HCT116 (cell line): ENCODE results near the gene CYSRT1. TPM values are rescaled to one million over a fixed set of nuclear protein-coding genes. Genes with fewer than 3 reads are reported as not detected.

Source experiments
- ATAC-seq: fragments of 200-7000 bp; cut with Tn5 transposase; 2 replicates; pipeline ENCODE4 v1.9.1; 2020; ENCODE audit warnings: mild to moderate bottlenecking, moderate library complexity
- BruUV-seq: library from RNA; stranded (reverse); fragments of 400-500 nt; replicated peaks from 2 replicates; lab custom pipeline; 2021; lab: Mats Ljungman, UMichigan
- CTCF ChIA-PET: fragments of 300-600 bp; sonication (Branson Sonifier 250); formaldehyde crosslinking; loops from one replicate; lab custom pipeline; 2021; ENCODE audit warnings: antibody characterized with exemption; lab: Charles Lee
- POLR2A ChIA-PET: fragments of 300-600, 350-600 bp; sonication (Branson Sonifier 250); formaldehyde crosslinking; loops from one replicate; lab custom pipeline; 2021; ENCODE audit warnings: antibody characterized with exemption; lab: Charles Lee
- RAD21 ChIA-PET, 2 experiments: fragments of 300-600 bp; sonication (Branson Sonifier 250); formaldehyde crosslinking; loops; one replicate each; lab custom pipeline; 2023; ENCODE audit warnings: low total read pairs in 2 of 2; ENCODE audit not compliant: uncharacterized antibody in 2 of 2, unreplicated experiment in 2 of 2, low non-redundant PET in 1 of 2; lab: Charles Lee
- DNase-seq: peaks from one replicate; pipeline ENCODE4 v3.0.0-alpha.2; 2010; ENCODE audit warnings: low read depth, low spot score
- H2AFZ ChIP-seq: fragments of 200-600 bp; shearing (Covaris generic), sonication (generic); 2 replicates; pipeline ENCODE4 v1.6.1; 2017; ENCODE audit warnings: low read depth, mixed run types, mixed read lengths, antibody characterized with exemption, low read length; ENCODE audit not compliant: poor library complexity, severe bottlenecking
- H3K27ac ChIP-seq: 2 replicates; pipeline ENCODE4 v1.5.1; 2012; ENCODE audit warnings: low read depth, low read length
- H3K27me3 ChIP-seq: fragments of 200-600 bp; sonication (generic); 2 replicates; pipeline ENCODE4 v1.6.1; 2016; ENCODE audit warnings: mixed run types, low read length, mixed read lengths; ENCODE audit not compliant: insufficient read depth
- H3K36me3 ChIP-seq, 2 experiments: fragments of 200-500 bp in 1 of 2; fragments of 200-600 bp in 1 of 2; sonication (Bioruptor generic) in 1 of 2; sonication (generic) in 1 of 2; 2 replicates each; pipeline versions ENCODE4 v1.5.1 to v1.6.1; 2014 to 2016; ENCODE audit warnings: low read length in 2 of 2, inconsistent platforms in 1 of 2, mixed read lengths in 1 of 2, mixed run types in 1 of 2; ENCODE audit not compliant: insufficient read depth in 2 of 2, control insufficient read depth in 1 of 2
- H3K4me1 ChIP-seq, 2 experiments: fragments of 200-600 bp in 1 of 2; sonication (generic) in 1 of 2; 2 replicates each; pipeline versions ENCODE4 v1.5.1 to v1.6.1; 2012 to 2017; ENCODE audit warnings: low read length in 2 of 2, inconsistent platforms in 1 of 2, mild to moderate bottlenecking in 1 of 2, mixed read lengths in 1 of 2, mixed run types in 1 of 2, moderate library complexity in 1 of 2; ENCODE audit not compliant: insufficient read depth in 2 of 2, control insufficient read depth in 1 of 2
- H3K4me2 ChIP-seq: fragments of 200-600 bp; sonication (generic); 2 replicates; pipeline ENCODE4 v1.6.1; 2017; ENCODE audit warnings: mixed run types, low read length, mixed read lengths
- H3K4me3 ChIP-seq, 2 experiments: fragments of 200-600 bp in 1 of 2; sonication (generic) in 1 of 2; replicated peaks in 1 of 2; 2 replicates each; pipeline ENCODE4 v1.5.1; 2011 to 2016; ENCODE audit warnings: low read length in 2 of 2, control low read depth in 1 of 2, low read depth in 1 of 2, mild to moderate bottlenecking in 1 of 2, mixed read lengths in 1 of 2, mixed run types in 1 of 2
- H3K79me2 ChIP-seq: fragments of 200-600 bp; sonication (generic); 2 replicates; pipeline ENCODE4 v1.6.1; 2017; ENCODE audit warnings: mild to moderate bottlenecking, mixed run types, low read length, moderate library complexity, mixed read lengths; ENCODE audit not compliant: insufficient read depth
- H3K9ac ChIP-seq: fragments of 200-600 bp; sonication (generic); 2 replicates; pipeline ENCODE4 v1.6.1; 2016; ENCODE audit warnings: low read length, mixed read lengths
- H3K9me2 ChIP-seq: fragments of 200-600 bp; sonication (generic), shearing (Covaris generic); 2 replicates; pipeline ENCODE4 v1.6.1; 2017; ENCODE audit warnings: mixed run types, mild to moderate bottlenecking, moderate library complexity; ENCODE audit not compliant: insufficient read depth
- H3K9me3 ChIP-seq, 2 experiments: fragments of 200-500 bp in 1 of 2; fragments of 200-600 bp in 1 of 2; sonication (Bioruptor generic) in 1 of 2; sonication (generic) in 1 of 2; 2 replicates each; pipeline ENCODE4 v1.6.1; 2014 to 2017; ENCODE audit warnings: low read length in 2 of 2, mixed read lengths in 2 of 2, inconsistent platforms in 1 of 2, low read depth in 1 of 2, mild to moderate bottlenecking in 1 of 2, mixed run types in 1 of 2, moderate library complexity in 1 of 2; ENCODE audit not compliant: control insufficient read depth in 1 of 2, insufficient read depth in 1 of 2
- H4K20me1 ChIP-seq: fragments of 200-600 bp; sonication (generic), shearing (Covaris generic); 2 replicates; pipeline ENCODE4 v1.6.1; 2017; ENCODE audit warnings: mixed run types, mild to moderate bottlenecking, moderate library complexity; ENCODE audit not compliant: insufficient read depth
- EZH2phosphoT487 ChIP-seq: fragments of 200-600 bp; IDR thresholded peaks from 2 replicates; pipeline ENCODE4 v1.6.1; 2018; ENCODE audit warnings: antibody characterized with exemption, borderline replicate concordance
- POLR2A ChIP-seq: IDR thresholded peaks from 2 replicates; pipeline ENCODE4 v1.7.0; 2011; ENCODE audit warnings: borderline replicate concordance; ENCODE audit not compliant: insufficient read depth, insufficient read length; ENCODE audit errors: extremely low read depth
- POLR2AphosphoS5 ChIP-seq: IDR thresholded peaks from 2 replicates; pipeline ENCODE4 v1.6.1; 2011; ENCODE audit warnings: mild to moderate bottlenecking, low read depth, low read length, moderate library complexity
- RAD21 ChIP-seq: IDR thresholded peaks from 2 replicates; pipeline ENCODE4 v1.6.1; 2012; ENCODE audit warnings: low read depth, mild to moderate bottlenecking
- SP1 ChIP-seq: IDR thresholded peaks from 2 replicates; pipeline ENCODE4 v1.6.1; 2012; ENCODE audit warnings: low read depth
- intact Hi-C: fragments of 100-400 bp; cut with micrococcal nuclease; formaldehyde crosslinking; loops from 2 replicates; pipeline ENCODE4 v1.10.0; 2022
- total RNA-seq: library from RNA; stranded (reverse); gene quantifications from one replicate; pipeline ENCODE4 v1.2.1, GENCODE V29; 2021; ENCODE audit not compliant: unreplicated experiment
- TF ChIP-seq, protein P1 (sequence below), 3 experiments: fragments of 200-600 bp in 1 of 3; sonication (generic) in 1 of 3; IDR thresholded peaks in 2 of 3; conservative IDR thresholded peaks in 1 of 3; 2 replicates each; pipeline ENCODE4 v1.5.1; 2012 to 2017; ENCODE audit warnings: low read depth in 2 of 3, low read length in 2 of 3, antibody characterized with exemption in 1 of 3, borderline replicate concordance in 1 of 3, control low read depth in 1 of 3, mild to moderate bottlenecking in 1 of 3, mixed read lengths in 1 of 3, mixed run types in 1 of 3, moderate library complexity in 1 of 3; ENCODE audit not compliant: insufficient read depth in 1 of 3

CYSRT1 gene
- total RNA-seq, 1 experiment from 2014 or later, result 4.3 TPM

- POLR2A ChIA-PET, result interaction anchor here (1.1 to 1.7 kb wide), 4 partner anchors 10 to 176 kb away, joined by 3 to 5 read pairs (median 4); partner anchors contain the start of gene SSNA1
- Histone ChIP-seq H3K4me3 (no peak overlapping the region; a peak in 1 of 4 replicates), H3K9me3 (no peaks in the 10 kb centered on the region), H3K27me3 (no peaks in the 10 kb centered on the region), H3K4me1 (peaks cover 9 to 33% of the 10 kb centered on the region in 2 experiments), H3K27ac (peak overlapping the region; percentile 19; the same call in 1 of the 2 replicates), H4K20me1 (peaks cover 21% of the 10 kb centered on the region; the same call in 1 of the 2 replicates), H3K79me2 (peaks cover 35% of the 10 kb centered on the region), H3K36me3 (peaks cover 11 to 21% of the 10 kb centered on the region in 2 experiments), H3K4me2 (0 out of 2 replicates have a peak overlapping the region, but pooled peaks have one; percentile 10), H2AFZ (no peak overlapping the region), H3K9ac (no peak overlapping the region), H3K9me2 (no peaks in the 10 kb centered on the region)
- no peak for DNase-seq
- intact Hi-C loops, result no loop called here
- CTCF ChIA-PET, result no interaction called here
- BruUV-seq, result no TSS peak
- TF ChIP-seq POLR2AphosphoS5, result peak; percentile 76
- no peak for TF ChIP-seq RAD21
- peak; percentile 9 for TF ChIP-seq POLR2A
- TF ChIP-seq, protein P1, sequence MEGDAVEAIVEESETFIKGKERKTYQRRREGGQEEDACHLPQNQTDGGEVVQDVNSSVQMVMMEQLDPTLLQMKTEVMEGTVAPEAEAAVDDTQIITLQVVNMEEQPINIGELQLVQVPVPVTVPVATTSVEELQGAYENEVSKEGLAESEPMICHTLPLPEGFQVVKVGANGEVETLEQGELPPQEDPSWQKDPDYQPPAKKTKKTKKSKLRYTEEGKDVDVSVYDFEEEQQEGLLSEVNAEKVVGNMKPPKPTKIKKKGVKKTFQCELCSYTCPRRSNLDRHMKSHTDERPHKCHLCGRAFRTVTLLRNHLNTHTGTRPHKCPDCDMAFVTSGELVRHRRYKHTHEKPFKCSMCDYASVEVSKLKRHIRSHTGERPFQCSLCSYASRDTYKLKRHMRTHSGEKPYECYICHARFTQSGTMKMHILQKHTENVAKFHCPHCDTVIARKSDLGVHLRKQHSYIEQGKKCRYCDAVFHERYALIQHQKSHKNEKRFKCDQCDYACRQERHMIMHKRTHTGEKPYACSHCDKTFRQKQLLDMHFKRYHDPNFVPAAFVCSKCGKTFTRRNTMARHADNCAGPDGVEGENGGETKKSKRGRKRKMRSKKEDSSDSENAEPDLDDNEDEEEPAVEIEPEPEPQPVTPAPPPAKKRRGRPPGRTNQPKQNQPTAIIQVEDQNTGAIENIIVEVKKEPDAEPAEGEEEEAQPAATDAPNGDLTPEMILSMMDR (IDR thresholded peaks at IDR 0.05 in 2 of 3, conservative IDR thresholded peaks at IDR 0.05 in 1 of 3; ENCODE audit: borderline replicate concordance in 1 of 3, insufficient read depth in 1 of 3, low read depth in 2 of 3, low read length in 2 of 3), result peak in 2 of 3 experiments; percentile 12 to 15; a peak in 1 of 6 replicates
- TF ChIP-seq EZH2phosphoT487, result no peak
- TF ChIP-seq SP1, result no peak
- RAD21 ChIA-PET, result no interaction called here
- no peak for ATAC-seq
These were observed 18.9 kb downstream of the CYSRT1 start for GRCh38 chr9:137243626-137244485.
